CD4-positive, alpha-beta T cell treated with Interleukin-1 beta for 1 hour (primary cell): ENCODE results near the gene LRRC4C.
"Not testable (repeated sequence)": the region's sequence is repeated elsewhere in the genome, so short reads cannot be mapped to it uniquely, and the experiment has no call there.

Experiments used
- DNase-seq, 2 donors: peaks; one replicate each; pipeline ENCODE4 v3.0.0-alpha.2; 2020 to 2022

Gene LRRC4C

DNA sequence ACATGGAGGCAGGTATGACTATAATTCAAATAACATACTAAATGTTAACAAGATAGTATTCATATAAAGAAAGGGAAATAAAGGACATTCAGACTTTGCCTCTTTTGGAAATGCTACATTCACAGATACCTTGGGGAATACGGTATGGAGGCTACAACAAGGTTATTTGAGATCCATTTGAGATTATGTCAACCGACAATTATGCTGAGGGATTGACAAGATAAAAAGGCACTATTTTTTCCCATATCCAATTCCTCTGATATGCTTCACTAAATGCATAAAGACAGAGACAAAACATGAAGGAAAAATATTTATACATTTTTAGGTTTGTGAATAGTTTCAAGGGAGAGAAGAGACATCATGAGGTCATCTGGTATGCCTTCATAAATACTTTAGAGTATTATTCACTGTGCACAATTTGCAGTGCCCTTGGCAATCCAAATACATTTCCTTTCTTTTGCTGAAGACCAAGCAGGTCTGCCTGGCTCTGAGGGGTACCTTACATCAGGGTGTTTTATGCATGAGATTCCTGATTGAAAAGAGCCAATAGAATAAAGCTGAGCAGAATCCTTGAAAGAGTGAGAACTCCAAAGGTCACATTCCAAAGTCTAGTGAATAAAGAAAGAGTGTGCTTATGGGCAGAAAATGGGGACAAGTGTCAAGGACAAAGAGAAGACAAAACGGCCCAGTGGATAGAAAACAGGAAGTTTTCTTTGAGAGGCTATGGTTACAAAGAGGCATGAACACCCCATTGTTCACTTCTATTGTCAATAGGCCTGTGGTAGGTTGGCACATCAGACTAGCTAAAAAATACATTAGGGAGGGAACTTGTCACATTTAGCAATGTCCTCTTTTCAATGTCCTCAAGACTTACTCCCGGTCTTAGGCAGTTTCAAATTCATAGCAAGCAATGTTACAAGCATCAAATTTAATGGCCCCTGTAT lies 455.8 kb downstream of the LRRC4C start:
- no peak for DNase-seq

DNA sequence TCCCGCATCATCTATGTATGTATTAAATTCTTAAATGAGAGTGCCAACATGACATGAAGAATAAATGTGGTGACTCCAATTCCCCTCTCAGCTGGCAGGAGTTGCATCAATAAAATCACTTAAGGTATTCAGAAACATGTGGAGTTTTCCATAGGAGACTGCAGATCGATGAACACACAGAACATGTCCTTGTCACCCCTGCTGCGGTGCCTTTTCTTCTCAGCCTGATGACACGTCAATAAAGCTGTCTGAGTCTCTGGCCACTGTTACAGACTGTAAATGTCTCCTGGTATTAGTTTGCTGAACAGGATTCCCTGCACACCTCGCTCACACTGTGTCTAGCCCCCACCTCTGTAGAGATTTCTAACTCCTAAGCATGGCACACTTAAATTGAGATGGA lies 460.5 kb downstream of the LRRC4C start:
- no peak for DNase-seq

DNA sequence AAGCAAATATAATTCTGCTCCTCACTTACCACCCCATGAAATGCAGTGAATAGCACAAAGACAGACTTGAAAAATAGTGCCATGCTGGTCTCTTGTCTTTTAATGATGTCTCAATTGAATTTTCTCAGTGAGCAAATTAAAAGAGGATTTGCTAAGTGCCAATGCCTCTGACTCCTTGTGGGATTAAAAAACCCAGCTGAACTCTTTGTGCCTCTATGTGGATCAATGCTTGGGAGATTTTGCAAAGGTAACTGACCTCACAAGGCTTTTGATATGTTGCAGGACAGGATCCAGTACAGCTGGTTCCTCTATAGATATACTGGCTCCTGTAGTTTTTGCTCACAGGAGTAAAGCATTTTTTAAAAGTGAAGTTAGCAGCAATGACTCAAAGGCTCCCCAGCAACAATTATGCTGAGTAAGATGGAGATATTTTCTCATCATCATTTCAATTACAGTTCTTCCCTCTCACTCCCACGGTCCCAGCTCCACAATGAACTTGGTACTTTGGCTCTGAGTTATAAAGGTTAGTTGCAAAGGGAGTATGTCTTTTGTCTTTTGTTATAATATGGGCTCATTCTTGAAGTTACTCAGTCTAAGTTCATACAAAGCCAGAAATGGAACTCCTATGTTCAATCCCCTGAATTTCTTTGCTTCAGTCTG lies 471.5 kb downstream of the LRRC4C start:
- no peak for DNase-seq

DNA sequence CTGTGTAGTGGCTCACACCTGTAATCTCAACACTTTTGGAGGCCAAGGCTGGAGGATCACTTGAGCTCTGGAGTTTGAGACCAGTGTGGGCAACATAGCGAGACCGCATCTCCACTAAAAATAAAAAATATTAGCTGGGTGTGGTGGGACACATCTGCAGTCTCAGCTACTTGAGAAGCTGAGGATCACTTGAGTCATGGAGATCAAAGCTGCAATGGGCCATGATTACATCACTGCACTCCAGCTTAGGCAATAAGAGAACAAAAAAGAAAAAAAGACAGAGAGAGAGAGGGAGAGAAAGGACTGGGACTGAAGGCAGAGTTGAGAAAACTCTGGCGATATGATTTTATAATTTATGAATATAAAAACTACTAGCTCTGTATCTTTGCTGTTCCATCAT lies 473.1 kb downstream of the LRRC4C start:
- no peak for DNase-seq

DNA sequence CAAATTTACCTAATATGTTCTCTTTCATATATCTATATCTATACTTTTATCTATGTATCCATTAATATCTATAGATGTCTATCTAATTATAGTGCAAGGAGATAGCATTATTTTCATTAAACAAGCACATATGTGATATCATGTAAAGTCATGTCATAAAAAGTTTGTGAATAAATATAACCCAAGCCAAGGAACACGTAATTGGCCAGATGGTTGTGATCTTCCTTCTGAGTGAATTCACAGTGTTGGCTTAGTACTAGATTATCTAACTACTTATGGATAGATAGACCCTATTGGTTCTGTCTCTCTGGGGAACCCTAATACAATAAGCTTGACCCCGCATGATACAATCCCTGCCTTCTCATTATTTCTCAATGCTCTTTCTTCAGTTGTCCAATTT lies 484.4 kb downstream of the LRRC4C start:
- no peak for DNase-seq

DNA sequence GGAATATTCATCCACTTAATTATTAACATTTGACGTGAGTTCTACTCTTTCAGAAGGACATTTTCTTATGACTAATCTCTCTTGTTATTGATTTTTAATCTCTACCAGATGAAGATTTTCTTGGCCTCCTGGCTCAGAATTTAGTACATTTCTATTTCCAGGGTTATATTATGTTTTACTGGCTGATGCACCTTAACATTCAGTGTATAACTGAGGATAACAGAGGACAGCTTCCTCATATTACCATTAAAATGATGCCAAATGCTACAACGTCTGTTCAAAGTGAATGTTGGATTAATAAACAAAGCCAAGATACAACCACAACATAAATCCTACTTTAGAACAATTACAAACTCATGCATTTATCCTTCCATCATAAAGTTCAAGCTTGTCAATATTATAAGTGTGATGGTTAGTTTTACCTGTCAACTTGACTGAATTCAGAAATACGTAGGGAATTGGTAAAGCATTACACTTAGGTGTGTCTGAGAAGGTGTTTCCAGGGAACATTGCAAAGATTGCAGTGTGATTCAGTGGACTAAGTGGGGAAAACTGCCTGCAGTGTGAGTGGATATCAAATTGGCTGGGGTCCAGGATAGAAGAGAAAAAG lies 485.2 kb downstream of the LRRC4C start:
- no peak for DNase-seq

DNA sequence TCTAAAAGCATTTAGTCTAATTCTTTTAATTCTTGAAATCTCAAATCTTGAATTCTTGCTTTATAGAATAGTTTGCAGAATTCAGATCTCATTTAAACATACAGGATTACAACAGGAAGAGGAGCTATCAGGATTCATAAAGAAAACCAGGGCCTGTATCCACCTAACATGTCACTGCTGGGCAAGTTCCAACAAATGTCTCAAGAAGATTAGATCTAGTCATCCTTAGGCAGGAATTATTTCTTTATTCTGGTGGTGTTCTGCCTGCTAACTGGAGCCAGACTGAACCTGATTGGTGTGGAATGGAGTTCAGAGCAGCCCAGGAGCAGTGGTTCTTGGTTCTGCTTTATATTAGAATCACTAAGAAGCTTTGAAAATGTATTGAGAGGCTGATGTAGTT lies 500.7 kb downstream of the LRRC4C start:
- no peak for DNase-seq

DNA sequence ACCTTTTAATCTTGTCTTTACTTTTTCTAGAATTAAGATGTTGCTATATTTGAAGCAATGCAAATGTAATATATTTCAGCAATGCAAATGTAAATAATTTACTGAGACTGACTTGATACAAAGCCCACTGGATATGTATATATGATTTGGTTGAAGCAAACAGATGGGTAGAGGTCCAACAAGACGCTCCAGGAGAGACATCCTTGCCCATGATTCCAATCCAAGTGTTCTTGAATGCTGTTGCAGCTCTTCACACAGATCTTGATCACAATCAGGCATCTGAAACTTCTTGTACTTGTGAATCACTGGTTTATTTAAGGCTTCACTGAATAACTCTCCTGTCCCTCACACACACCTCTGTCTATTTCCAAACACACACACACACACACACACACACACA lies 507.0 kb downstream of the LRRC4C start:
- DNase-seq = no peak

DNA sequence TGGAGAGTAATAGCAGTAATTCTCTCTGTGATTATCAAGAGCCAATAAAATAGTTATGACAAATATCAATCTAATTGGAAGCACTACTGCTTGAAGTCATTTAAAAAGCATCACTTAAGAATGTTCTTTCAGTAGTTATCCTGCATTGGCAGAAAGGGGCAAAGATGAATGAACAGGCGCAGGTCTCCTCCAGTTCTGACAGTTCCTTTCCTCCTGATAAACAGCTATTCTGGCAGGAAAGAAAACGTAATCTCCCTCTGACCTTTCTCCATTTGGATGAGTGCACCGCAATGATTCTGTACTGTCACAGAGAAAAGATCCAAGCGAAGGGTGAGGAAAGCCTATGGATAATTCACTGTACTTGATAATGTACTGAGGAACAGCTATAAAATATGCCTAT lies 521.5 kb downstream of the LRRC4C start:
- no peak for DNase-seq

DNA sequence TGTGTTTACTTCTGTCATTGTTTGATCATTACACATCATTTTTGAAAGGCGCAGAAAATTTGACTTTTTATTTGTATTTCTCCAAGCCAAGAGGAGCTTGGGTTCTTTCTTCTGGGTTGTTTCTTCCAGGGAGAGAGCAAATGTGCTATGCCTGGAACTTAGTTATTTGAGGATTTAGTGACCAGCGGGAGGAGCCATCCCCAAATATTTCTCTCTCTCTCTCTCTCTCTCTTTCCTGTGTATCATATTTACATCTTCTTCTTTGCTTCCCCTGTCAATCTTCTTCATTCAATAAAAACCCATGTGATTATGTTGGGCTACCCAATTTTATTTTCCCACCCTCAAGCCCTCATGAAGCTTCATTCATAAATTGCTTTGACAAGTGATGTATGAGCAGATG lies 534.5 kb downstream of the LRRC4C start:
- DNase-seq = no peak

DNA sequence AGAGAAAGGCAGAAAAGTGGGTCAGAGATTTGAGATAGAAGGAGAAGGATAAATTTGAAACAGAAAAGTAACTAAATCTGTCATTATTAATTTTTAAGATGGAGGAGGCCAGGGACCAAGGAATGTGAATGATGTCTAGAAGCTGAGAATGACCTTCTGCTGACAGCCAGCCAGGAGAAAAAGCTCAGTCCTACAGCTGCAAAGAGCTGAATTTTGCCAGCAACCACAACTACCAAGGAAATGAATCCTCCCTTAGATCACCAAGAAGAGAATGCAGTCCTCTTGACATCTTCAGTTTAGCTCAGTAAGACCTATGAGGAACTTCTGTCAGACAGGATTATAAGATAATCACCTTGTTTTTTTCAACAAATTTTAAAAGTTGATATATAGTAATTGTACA lies 538.2 kb downstream of the LRRC4C start:
- DNase-seq = no peak

DNA sequence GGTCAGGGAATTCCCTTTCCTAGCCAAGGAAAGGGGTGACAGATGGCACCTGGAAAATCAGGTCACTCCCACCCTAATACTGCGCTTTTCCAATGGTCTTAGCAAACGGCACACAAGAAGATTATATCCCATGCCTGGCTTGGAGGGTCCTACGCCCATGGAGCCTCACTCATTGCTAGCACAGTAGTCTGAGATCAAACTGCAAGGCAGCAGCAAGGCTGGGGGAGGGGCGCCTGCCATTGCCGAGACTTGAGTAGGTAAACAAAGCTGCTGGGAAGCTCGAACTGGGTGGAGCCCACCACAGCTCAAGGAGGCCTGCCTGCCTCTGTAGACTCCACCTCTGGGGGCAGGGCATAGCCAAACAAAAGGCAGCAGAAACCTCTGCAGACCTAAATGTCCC lies 548.7 kb downstream of the LRRC4C start:
- not testable (repeated sequence) for DNase-seq

DNA sequence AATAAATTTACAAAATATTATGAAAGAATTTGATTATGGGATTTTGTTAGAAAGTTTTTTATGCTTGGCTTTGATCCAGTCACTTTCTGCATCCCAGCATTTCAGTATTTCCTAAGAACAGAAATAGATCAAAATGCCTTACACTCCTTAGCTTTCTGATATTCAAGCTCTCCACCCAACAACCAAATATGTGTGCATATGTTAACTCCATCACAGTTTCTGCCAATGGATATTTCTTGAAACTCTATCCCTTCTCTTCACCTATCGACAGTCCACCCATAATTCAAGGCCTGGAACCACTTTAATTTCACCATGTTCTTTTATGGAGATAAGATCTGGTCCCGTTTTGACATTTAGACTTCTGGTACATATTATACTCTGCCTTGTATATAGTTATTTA lies 565.0 kb downstream of the LRRC4C start:
- DNase-seq = no peak

DNA sequence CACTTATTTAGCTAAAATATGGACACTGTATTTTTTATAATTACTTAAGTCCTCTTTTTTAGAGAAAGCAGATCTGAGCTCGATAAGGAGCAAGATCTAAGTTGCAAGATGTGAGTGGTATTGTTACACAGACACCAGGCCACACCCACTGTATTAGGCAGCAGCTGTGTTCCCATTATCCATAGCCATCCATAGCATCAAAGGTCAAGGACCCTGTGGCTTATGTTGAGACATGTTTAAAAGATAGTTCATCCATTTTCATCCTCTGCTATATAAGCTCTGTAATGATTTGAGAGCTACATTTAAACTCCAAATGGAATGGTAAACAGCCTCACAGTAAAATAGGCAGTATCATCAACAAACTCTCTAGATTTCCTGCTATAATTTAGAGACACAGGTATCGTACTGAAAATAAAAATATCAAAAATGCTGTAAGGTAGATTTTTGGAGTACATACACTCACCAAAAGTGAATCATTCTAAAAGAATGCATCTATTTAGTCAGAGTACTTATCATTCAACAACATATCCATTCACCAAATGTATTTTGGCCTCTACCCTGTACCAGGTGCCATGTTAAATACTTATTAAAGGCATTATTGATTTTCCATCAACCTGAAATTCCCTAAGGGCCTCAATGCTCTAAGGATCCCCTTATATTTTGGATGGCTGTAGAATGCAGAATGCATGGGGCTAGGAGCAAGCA lies 574.0 kb downstream of the LRRC4C start:
- DNase-seq = no peak

DNA sequence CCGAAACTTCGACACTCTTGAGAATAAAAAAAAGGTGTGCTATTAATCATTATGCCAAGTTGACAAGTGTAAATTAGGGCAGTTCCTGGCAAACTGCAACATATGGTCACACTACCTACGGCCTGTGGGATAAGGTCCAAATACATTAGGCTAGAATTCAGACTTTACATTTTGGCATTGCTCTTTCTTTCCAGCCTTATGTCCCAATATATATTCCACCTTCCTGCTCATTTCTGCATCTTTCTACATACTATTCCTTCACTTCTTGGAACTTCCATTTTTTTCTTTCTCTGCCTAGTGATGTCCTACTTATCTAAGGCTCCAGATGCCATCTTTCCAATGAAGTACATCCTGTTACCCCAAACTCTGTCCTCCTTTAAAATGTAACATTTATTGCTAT lies 577.2 kb downstream of the LRRC4C start:
- no peak for DNase-seq

DNA sequence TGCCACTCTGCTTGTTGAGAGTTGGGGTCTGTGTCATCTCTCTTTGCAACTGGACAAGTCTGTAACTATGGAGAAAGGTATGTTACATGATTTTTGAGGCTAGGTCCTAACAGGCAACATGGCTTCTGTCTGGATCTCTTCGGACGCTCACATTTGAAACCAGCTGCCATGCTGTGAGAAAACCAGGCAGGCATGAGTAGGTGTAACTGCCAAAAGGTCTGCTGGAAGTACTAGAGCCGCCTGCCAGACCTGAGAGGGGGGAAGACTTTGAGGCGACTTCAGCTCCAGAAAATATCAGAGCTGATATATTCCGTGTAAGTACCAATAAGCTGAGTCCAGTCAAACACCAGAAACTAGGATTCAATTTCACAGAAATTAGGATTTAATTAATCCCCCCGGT lies 579.5 kb downstream of the LRRC4C start:
- DNase-seq = no peak

DNA sequence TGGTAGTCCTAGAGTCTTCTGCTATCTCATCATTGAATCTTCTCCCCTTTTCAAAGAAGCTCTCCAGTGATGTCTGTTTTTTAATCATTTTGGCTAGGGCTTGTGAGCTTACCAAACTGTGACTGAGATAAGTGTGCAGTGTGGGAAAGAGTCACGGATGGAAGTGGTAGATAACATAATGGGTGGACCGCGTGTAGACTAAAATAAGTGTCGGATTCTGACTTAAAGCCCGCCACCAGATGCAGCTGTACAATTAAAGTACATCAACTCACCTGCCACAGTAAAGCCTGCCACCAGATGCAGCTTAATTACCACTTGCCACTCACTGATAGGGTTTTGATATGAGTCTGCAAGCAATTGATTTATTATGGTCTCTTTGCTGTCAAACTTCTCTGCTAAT lies 581.5 kb downstream of the LRRC4C start:
- DNase-seq = no peak

DNA sequence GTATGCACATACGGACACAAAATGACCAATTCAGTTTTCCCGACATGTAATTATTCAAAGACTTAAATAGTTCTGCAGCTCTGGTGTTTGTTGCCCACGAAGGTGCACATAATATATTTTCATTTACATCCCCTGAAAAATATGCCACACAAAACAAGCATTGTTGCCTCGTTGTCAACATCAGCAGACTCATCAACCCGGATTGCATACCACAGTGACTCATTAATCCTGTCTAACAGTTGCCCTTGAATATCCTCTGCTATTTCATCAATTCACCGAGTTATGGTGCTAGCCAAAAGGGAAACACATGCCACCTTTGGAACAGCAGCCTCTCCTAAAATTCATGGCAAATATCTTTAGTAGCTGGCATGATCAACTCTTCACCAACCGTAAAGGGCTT lies 582.2 kb downstream of the LRRC4C start:
- DNase-seq = no peak

DNA sequence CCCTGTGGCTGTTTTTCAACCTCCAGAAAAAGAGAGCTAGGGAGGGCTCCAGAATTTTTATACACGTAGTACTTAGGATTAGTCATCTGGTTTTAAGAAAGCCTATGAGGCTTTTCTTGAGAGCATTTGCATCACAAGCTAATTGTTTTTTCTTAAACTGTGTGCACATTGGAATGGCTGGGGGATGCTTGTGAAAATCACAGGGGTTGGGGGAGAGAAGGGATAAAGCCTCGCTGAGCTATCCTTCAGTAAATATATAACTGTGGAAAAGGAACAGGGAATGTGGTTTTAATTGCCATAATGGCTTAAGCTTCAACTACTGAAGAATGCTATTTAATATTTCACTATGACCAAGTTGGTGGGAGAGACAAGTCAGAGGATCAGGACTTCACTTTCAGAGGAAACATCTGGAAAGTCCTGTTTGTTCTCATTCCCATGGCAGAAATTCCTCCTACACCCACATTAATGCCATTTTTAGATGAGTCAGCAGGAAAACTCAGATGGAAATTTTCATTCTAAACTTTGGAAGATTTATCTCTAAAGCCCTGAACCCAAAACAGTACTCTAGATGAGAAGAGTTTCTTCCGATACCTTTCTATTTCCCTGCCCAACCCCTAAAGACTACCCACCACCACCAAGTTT lies 591.3 kb downstream of the LRRC4C start:
- no peak for DNase-seq

DNA sequence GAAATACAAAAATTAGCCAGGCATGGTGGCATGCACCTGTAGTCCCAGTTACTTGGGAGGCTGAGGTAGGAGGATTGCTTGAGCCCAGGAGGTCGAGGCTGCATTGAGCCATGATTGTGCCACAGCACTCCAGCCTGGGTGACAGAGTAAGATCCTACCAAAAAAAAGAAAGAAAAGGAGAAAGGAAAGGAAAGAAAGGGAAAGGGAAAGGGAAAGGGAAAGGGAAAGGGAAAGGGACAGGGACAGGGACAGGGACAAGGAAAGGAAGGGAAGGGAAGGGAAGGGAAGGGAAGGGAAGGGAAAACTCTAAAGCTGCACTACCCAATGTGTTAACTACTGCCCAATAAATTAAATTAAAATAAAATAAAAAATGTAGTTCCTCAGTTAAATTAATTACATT lies 601.7 kb downstream of the LRRC4C start:
- DNase-seq = not testable (repeated sequence)

DNA sequence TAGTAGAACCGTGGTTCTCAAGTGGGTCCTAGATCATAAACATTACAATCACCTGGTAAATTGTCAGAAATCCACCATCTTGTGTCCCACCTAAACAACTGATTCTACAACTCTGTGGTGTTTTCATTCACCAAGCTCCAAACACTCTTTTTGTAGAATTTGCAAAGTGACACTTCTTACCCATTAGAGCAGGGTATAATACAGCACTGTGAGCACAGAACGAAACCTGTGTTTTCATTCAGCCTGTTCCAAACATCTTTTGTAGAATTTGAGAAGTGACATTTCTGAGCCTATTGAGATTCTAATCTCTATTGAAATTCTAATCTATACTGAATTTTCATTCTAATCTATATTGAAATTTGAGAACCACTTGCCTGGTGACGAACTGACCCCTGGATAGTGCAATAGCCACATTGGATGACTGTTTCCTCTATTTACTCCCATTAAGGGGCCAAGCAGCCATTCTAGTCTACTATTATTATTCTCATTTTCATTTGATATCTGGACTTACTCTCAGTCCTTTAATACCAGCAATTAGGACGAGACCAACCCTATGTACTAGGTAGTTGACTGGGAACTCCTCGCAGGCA lies 616.6 kb downstream of the LRRC4C start:
- no peak for DNase-seq

DNA sequence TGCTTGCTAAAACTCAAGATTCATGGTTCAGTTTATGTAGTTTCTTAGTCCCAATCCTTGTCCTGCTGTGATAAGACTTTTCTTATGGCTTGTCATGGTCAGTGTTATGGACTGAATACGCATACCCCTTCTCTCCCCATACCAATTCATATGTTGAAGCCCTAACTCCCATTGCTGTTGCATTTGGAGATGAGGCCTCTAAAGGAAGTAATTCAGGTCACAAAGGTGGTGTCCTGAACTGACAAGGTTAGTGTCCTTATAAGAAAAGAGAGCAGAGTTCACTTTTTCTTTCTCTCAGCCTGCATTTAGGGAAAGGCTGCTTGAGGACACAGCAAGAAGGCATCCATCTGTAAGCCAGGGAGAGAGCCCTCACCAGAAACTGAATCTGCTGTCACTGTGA lies 618.2 kb downstream of the LRRC4C start:
- no peak for DNase-seq
